ENCODE measurements around the gene PHLPP2. TPM values are rescaled to one million over a fixed set of nuclear protein-coding genes. Genes with fewer than 3 reads are reported as not detected.

The PHLPP2 gene
- total RNA-seq, 1 donor, result 10.4 TPM

DNA sequence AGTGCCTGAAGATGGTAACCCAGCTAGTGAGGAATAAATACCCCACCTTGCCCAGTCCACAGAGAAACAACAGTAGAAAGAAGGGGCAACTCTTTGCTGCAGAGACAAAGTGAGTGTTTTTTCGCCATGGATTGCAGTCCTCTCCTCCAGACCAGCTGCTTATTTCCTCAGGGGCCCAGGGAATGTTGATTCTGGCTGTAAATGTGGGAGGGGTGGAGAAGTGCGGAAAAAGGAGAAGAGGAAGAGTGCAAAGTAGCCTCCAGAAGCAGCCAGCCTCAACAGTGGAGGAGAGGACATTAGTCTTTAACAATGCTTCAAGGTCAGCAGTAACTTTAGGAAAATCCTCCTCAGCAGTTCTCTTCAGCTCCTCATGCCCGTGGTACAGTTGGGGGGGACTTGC, 8.1 kb upstream of the PHLPP2 start:
- H3K27me3 ChIP-seq (ENCODE audit: insufficient read depth, low read length), result no peaks in the 10 kb centered on the region
- no peak overlapping the region for H3K4me3 ChIP-seq (ENCODE audit: low read length)
- no peaks in the 10 kb centered on the region for H3K9me3 ChIP-seq (ENCODE audit: low read depth, low read length)
- H3K4me1 ChIP-seq (ENCODE audit: insufficient read depth, low read length), result peaks cover 10% of the 10 kb centered on the region

GRCh38 chr16:71727551-71728324, 3.2 kb upstream of the PHLPP2 start:
- Histone ChIP-seq H3K27me3 (ENCODE audit: insufficient read depth, low read length) (no peaks in the 10 kb centered on the region), H3K4me1 (ENCODE audit: insufficient read depth, low read length) (peaks cover 41% of the 10 kb centered on the region), H3K4me3 (ENCODE audit: low read length) (no peak overlapping the region), H3K9me3 (ENCODE audit: low read depth, low read length) (no peaks in the 10 kb centered on the region)

DNA sequence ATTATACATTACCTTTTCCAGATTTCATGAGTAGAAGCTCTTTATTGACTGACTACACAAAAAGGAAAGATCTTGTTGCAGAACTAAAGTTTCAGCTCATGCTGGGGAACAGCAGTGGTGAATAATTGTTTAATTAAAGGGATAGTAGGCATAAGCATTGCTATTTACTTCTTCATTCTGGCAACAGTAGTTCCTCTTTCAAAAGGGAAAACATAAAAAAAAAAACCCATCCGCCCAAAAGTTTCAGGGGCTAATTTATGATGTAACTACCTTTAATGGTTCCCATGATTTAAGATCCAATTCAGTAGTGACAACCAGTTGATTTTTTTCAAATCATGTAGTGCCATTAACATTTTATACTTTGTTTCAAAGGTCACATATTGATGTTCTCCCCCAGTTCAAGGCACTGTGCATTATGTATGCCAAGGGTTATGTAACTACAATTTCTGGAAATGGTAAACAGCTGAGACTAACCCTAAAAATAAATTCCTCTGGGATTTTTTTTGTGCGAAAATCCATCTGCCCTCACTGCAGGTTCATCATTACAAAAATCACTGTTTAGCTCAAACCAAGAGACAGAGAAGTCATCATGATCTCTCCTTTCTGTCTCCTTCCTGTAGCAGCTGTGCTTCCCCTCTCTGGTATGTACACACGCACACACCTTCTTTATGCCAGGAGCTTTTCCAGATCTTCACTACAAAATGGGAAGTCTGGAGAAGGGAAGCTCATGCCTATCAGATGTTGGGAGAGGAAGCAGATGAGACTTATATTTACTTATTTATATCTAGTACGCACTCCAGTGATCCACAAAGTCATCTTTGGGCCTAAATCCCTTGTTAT, 2.2 kb upstream of the PHLPP2 start:
- Histone ChIP-seq H3K4me3 (ENCODE audit: low read length) (no peak overlapping the region), H3K27me3 (ENCODE audit: insufficient read depth, low read length) (peaks cover 2% of the 10 kb centered on the region), H3K4me1 (ENCODE audit: insufficient read depth, low read length) (peaks cover 48% of the 10 kb centered on the region), H3K9me3 (ENCODE audit: low read depth, low read length) (no peaks in the 10 kb centered on the region)

DNA sequence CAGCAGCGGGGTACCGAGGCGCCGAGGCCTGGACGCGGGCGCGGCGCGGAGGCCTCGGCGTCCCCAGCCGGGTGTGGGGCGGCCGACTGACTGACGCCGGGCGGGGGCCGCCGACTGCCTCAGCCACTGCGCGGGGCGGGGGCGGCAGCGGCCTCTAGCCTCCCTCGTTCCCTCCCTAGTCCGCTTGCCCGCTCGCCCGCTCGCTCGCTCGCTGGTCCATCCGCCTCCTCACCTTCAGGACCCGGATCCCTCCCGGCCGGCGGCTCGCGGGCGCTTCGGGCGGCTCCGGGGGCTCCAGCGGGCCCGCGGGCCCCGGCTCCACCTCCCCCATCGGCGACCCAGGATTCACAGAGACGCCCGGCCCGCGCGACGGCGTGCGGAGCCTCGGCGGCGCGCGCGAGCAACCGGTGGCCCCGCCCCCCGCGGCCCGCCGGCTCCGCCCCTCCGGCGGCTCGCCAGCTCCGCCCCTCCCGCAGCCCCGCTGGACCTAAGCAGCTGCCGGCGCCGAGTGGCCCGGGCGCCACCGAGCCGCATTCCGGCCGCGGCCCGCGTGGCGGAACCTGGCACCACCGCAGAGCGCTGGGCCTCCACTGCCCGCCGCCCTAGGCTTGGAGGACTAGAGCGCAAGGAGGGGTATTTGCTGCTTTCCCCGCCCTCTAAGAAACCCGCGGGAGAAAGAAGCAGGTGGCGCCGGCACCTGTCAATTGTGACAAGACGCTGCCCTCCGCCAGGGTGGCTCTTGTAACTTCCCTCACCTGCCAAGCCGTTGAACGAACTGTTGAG, 773 bp downstream of the PHLPP2 start:
- peaks cover 48% of the 10 kb centered on the region for H3K4me1 ChIP-seq (ENCODE audit: insufficient read depth, low read length)
- peak overlapping the region; percentile 59 for H3K4me3 ChIP-seq (ENCODE audit: low read length)
- peaks cover 2% of the 10 kb centered on the region for H3K27me3 ChIP-seq (ENCODE audit: insufficient read depth, low read length)
- H3K9me3 ChIP-seq (ENCODE audit: low read depth, low read length), result no peaks in the 10 kb centered on the region

- H3K4me3 ChIP-seq (ENCODE audit: low read length), result peak overlapping the region; percentile 59
These were observed 1.5 kb downstream of the PHLPP2 start for GRCh38 chr16:71722801-71723536.

DNA sequence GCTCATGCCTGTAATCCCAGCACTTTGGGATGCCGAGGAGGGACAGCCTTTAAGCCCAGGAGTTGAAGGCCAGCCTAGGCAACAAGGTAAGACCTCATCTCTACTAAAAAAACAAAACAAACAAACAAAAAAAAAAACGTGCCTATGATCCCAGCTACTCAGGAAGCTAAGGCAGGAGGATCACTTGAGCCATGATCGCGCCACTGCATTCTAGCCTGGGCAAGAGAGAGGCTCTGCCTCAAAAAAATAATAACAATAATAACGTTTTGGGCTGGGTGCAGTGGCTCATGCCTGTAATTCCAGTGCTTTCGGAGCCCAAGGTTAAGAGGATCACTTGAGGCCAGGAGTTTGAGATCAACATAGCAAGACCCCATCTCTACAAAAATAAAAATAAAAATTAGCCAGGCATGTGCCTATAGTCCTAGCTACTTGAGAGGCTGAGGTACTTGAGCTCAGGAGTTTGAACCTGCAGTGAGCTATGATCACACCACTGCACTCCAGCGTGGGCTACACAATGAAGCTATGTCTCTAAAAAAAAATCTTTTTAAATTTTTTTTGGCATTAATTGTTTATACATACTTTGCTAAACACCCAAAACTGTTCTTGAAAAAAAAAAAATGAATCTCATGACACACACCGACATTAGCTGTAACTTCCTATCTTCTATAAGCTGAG, 3.3 kb downstream of the PHLPP2 start:
- peaks cover 2% of the 10 kb centered on the region for H3K27me3 ChIP-seq (ENCODE audit: insufficient read depth, low read length)
- peaks cover 26% of the 10 kb centered on the region for H3K4me1 ChIP-seq (ENCODE audit: insufficient read depth, low read length)
- H3K4me3 ChIP-seq (ENCODE audit: low read length), result no peak overlapping the region
- no peaks in the 10 kb centered on the region for H3K9me3 ChIP-seq (ENCODE audit: low read depth, low read length)

More at GRCh38 chr16:71722801-71723536, 1.5 kb downstream of the PHLPP2 start:
- H3K4me1 ChIP-seq (ENCODE audit: insufficient read depth, low read length), result peaks cover 42% of the 10 kb centered on the region
- no peaks in the 10 kb centered on the region for H3K9me3 ChIP-seq (ENCODE audit: low read depth, low read length)
- H3K27me3 ChIP-seq (ENCODE audit: insufficient read depth, low read length), result peaks cover 2% of the 10 kb centered on the region

DNA sequence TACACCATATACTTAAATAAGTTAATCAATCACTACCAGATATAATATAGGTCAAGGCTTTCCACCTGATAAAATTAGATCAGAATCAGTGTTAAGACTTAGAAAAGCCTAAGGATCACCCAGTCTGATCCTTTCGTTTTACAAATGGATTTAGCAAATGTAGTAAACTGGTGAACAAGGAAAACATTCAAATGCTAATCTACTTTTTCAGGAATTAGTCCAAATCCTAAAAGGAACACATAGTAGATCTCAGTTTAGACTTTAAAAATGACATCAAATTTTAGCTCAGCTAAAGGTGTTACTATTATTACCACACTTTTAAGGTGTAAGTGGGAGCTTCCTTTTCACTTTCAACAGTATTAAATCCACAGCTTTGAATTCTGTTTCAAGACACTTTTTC, 12.0 kb downstream of the PHLPP2 start:
- no peaks in the 10 kb centered on the region for H3K4me1 ChIP-seq (ENCODE audit: insufficient read depth, low read length)
- no peaks in the 10 kb centered on the region for H3K9me3 ChIP-seq (ENCODE audit: low read depth, low read length)
- H3K27me3 ChIP-seq (ENCODE audit: insufficient read depth, low read length), result no peaks in the 10 kb centered on the region
- H3K4me3 ChIP-seq (ENCODE audit: low read length), result no peak overlapping the region

DNA sequence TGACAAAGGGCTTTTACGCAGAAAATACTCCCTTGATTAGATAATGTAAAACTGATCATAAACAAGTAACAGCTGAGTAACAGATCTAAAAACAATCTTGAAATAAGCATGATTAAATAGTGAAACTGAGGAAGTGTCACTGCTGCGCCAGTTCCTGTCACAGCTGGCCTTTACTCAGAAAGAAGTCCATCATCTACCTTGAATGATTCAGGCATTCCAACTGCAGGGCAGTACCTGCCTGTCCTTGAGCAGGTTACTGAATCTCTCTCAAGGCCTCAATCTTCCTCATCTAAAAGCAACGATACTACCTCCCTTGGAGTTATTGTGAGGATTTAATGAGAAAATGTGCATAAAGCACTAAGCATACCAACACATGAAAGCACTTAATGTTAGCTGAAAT, 12.7 kb downstream of the PHLPP2 start:
- no peak overlapping the region for H3K4me3 ChIP-seq (ENCODE audit: low read length)
- no peaks in the 10 kb centered on the region for H3K27me3 ChIP-seq (ENCODE audit: insufficient read depth, low read length)
- H3K4me1 ChIP-seq (ENCODE audit: insufficient read depth, low read length), result no peaks in the 10 kb centered on the region
- H3K9me3 ChIP-seq (ENCODE audit: low read depth, low read length), result no peaks in the 10 kb centered on the region

- no peak overlapping the region for H3K4me3 ChIP-seq (ENCODE audit: low read length)
- H3K9me3 ChIP-seq (ENCODE audit: low read depth, low read length), result no peaks in the 10 kb centered on the region
- no peaks in the 10 kb centered on the region for H3K27me3 ChIP-seq (ENCODE audit: insufficient read depth, low read length)
- H3K4me1 ChIP-seq (ENCODE audit: insufficient read depth, low read length), result no peaks in the 10 kb centered on the region
These were observed 15.2 kb downstream of the PHLPP2 start for GRCh38 chr16:71709229-71709781.

DNA sequence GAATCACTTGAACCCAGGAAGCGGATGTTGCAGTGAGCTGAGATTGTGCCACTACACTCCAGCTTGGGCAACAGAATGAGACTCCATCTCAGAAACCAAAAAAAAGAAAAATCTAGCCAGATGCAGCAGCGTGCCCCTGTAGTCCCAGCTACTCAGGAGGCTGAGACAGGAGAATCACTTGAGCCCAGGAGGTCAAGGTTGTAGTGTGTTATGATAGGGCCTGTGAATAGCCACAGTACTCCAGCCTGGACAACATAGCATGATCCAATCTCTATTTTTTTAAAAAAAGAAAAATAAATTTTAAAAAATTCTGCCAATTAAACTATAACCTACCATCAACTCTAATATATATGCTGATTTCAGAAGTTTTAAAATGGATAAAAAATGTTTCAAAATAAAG, 15.8 kb downstream of the PHLPP2 start:
- no peaks in the 10 kb centered on the region for H3K4me1 ChIP-seq (ENCODE audit: insufficient read depth, low read length)
- H3K4me3 ChIP-seq (ENCODE audit: low read length), result no peak overlapping the region
- H3K27me3 ChIP-seq (ENCODE audit: insufficient read depth, low read length), result no peaks in the 10 kb centered on the region
- H3K9me3 ChIP-seq (ENCODE audit: low read depth, low read length), result no peaks in the 10 kb centered on the region

GRCh38 chr16:71707199-71707598, 17.3 kb downstream of the PHLPP2 start:
- Histone ChIP-seq H3K4me1 (ENCODE audit: insufficient read depth, low read length) (no peaks in the 10 kb centered on the region), H3K27me3 (ENCODE audit: insufficient read depth, low read length) (no peaks in the 10 kb centered on the region), H3K4me3 (ENCODE audit: low read length) (no peak overlapping the region), H3K9me3 (ENCODE audit: low read depth, low read length) (no peaks in the 10 kb centered on the region)

GRCh38 chr16:71706046-71706445, 18.5 kb downstream of the PHLPP2 start:
- Histone ChIP-seq H3K27me3 (ENCODE audit: insufficient read depth, low read length) (no peaks in the 10 kb centered on the region), H3K4me1 (ENCODE audit: insufficient read depth, low read length) (no peaks in the 10 kb centered on the region), H3K9me3 (ENCODE audit: low read depth, low read length) (no peaks in the 10 kb centered on the region), H3K4me3 (ENCODE audit: low read length) (no peak overlapping the region)

GRCh38 chr16:71703333-71703732, 21.2 kb downstream of the PHLPP2 start:
- Histone ChIP-seq H3K9me3 (ENCODE audit: low read depth, low read length) (no peaks in the 10 kb centered on the region), H3K4me1 (ENCODE audit: insufficient read depth, low read length) (no peaks in the 10 kb centered on the region), H3K4me3 (ENCODE audit: low read length) (no peak overlapping the region), H3K27me3 (ENCODE audit: insufficient read depth, low read length) (no peaks in the 10 kb centered on the region)

- Histone ChIP-seq H3K4me3 (ENCODE audit: low read length) (no peak overlapping the region), H3K9me3 (ENCODE audit: low read depth, low read length) (no peaks in the 10 kb centered on the region), H3K4me1 (ENCODE audit: insufficient read depth, low read length) (no peaks in the 10 kb centered on the region), H3K27me3 (ENCODE audit: insufficient read depth, low read length) (no peaks in the 10 kb centered on the region)
These were observed 23.7 kb downstream of the PHLPP2 start for GRCh38 chr16:71700831-71701230.

Measured in mononuclear cell (primary cell).